H1 (cell line): ENCODE data around the gene NAIF1. TPM values are rescaled to one million over a fixed set of nuclear protein-coding genes. Genes with fewer than 3 reads are reported as not detected.
"Not testable (repeated sequence)": the region's sequence is repeated elsewhere in the genome, so short reads cannot be mapped to it uniquely, and the experiment has no call there.

Experiments
- CTCF ChIA-PET: fragments of 300-600 bp; sonication (Branson Sonifier 250); formaldehyde crosslinking; loops from one replicate; lab custom pipeline; 2021; ENCODE audit not compliant: partially characterized antibody; lab: Charles Lee
- POLR2A ChIA-PET: fragments of 300-600 bp; sonication (Branson Sonifier 250); formaldehyde crosslinking; loops from one replicate; lab custom pipeline; 2021; ENCODE audit warnings: inconsistent platforms; ENCODE audit not compliant: partially characterized antibody; lab: Charles Lee
- DNase-seq, 2 experiments: peaks; one replicate each; pipeline versions ENCODE4 v3.0.0 to v3.0.0-alpha.2; 2010 to 2022; ENCODE audit warnings: low spot score in 2 of 2, low read depth in 1 of 2, mixed read lengths in 1 of 2
- FAIRE-seq: peaks from 2 replicates; lab custom pipeline; 2011; peaks lifted over from hg19 to GRCh38; lab: Jason Lieb, UNC
- H2AFZ ChIP-seq: 2 replicates; pipeline ENCODE4 v1.8.1; 2012; ENCODE audit warnings: low read length, inconsistent platforms
- H2AK5ac ChIP-seq: 2 replicates; pipeline ENCODE4 v1.6.1; 2013; ENCODE audit warnings: low read depth, low read length
- H2BK120ac ChIP-seq: replicated peaks from 2 replicates; pipeline ENCODE3; 2013; ENCODE audit warnings: low read depth, low read length, inconsistent platforms
- H2BK12ac ChIP-seq: 2 replicates; pipeline ENCODE4 v1.6.1; 2013; ENCODE audit warnings: low read depth, low read length
- H2BK15ac ChIP-seq: 2 replicates; pipeline ENCODE4 v1.6.1; 2013; ENCODE audit warnings: low read length
- H2BK20ac ChIP-seq: 2 replicates; pipeline ENCODE4 v1.6.1; 2013; ENCODE audit warnings: low read length
- H2BK5ac ChIP-seq: 2 replicates; pipeline ENCODE4 v1.6.1; 2013; ENCODE audit warnings: low read depth, low read length
- H3K14ac ChIP-seq: 2 replicates; pipeline ENCODE4 v1.6.1; 2013; ENCODE audit warnings: inconsistent platforms; ENCODE audit not compliant: insufficient read length
- H3K18ac ChIP-seq: 2 replicates; pipeline ENCODE4 v1.6.1; 2013; ENCODE audit warnings: low read length; ENCODE audit errors: extremely low read depth
- H3K23ac ChIP-seq: 2 replicates; pipeline ENCODE4 v1.6.1; 2013; ENCODE audit warnings: inconsistent platforms; ENCODE audit not compliant: insufficient read length
- H3K23me2 ChIP-seq: 2 replicates; pipeline ENCODE4 v1.6.1; 2013; ENCODE audit warnings: low read depth, low read length
- H3K27ac ChIP-seq: 2 replicates; pipeline ENCODE4 v1.6.1; 2011; ENCODE audit warnings: low read depth, low read length, inconsistent platforms
- H3K27me3 ChIP-seq, 4 experiments: replicated peaks in 1 of 4; 1 replicate in 1 of 4; 2 replicates in 3 of 4; pipeline versions ENCODE4 v1.6.1 to v1.8.1; 2011 to 2013; ENCODE audit warnings: low read length in 3 of 4, mild to moderate bottlenecking in 3 of 4, inconsistent platforms in 2 of 4, mixed read lengths in 2 of 4, moderate library complexity in 1 of 4; ENCODE audit not compliant: control insufficient read depth in 3 of 4, insufficient read depth in 3 of 4; ENCODE audit errors: extremely low read depth in 1 of 4
- H3K36me3 ChIP-seq, 4 experiments: 2 replicates each; pipeline versions ENCODE4 v1.6.1 to v1.8.1; 2011 to 2013; ENCODE audit warnings: mild to moderate bottlenecking in 4 of 4, low read length in 3 of 4, moderate library complexity in 2 of 4, control low read depth in 1 of 4, inconsistent platforms in 1 of 4; ENCODE audit not compliant: insufficient read depth in 4 of 4, control insufficient read depth in 2 of 4
- H3K4ac ChIP-seq: replicated peaks from 2 replicates; pipeline ENCODE3; 2013; ENCODE audit warnings: low read length, low read depth, mixed read lengths, inconsistent platforms; ENCODE audit not compliant: insufficient read length
- H3K4me1 ChIP-seq, 4 experiments: replicated peaks in 1 of 4; 1 replicate in 1 of 4; 2 replicates in 3 of 4; pipeline versions ENCODE4 v1.6.1 to v1.8.1; 2011 to 2013; ENCODE audit warnings: low read length in 3 of 4, inconsistent platforms in 2 of 4, mixed read lengths in 1 of 4; ENCODE audit not compliant: insufficient read depth in 4 of 4, control insufficient read depth in 3 of 4
- H3K4me2 ChIP-seq, 2 experiments: 2 replicates each; pipeline versions ENCODE4 v1.6.1 to v1.8.1; 2011 to 2013; ENCODE audit warnings: low read depth in 2 of 2, low read length in 2 of 2, control low read depth in 1 of 2, inconsistent platforms in 1 of 2, mild to moderate bottlenecking in 1 of 2; ENCODE audit not compliant: insufficient read depth in 1 of 2
- H3K4me3 ChIP-seq, 4 experiments: fragments of 200-600, 300-600 bp in 1 of 4; sonication (generic), shearing (Covaris generic), sonication (Bioruptor Twin) in 1 of 4; 2 replicates each; pipeline versions ENCODE4 v1.5.1 to v1.8.1; 2011 to 2016; ENCODE audit warnings: low read length in 4 of 4, low read depth in 3 of 4, control low read depth in 2 of 4, inconsistent platforms in 2 of 4, mild to moderate bottlenecking in 2 of 4, mixed read lengths in 1 of 4, moderate library complexity in 1 of 4; ENCODE audit not compliant: insufficient read depth in 2 of 4; ENCODE audit errors: extremely low read depth in 1 of 4
- H3K56ac ChIP-seq: replicated peaks from 2 replicates; pipeline ENCODE3; 2013; ENCODE audit warnings: low read depth, mild to moderate bottlenecking, mixed read lengths, low read length, inconsistent platforms; ENCODE audit not compliant: insufficient read length
- H3K79me1 ChIP-seq: 2 replicates; pipeline ENCODE4 v1.6.1; 2013; ENCODE audit warnings: low read depth, low read length, control low read depth
- H3K79me2 ChIP-seq, 2 experiments: 2 replicates each; pipeline versions ENCODE4 v1.6.1 to v1.8.1; 2012 to 2013; ENCODE audit warnings: low read length in 2 of 2, mild to moderate bottlenecking in 2 of 2, inconsistent platforms in 1 of 2; ENCODE audit not compliant: insufficient read depth in 2 of 2, control insufficient read depth in 1 of 2
- H3K9ac ChIP-seq, 4 experiments: replicated peaks in 1 of 4; 1 replicate in 1 of 4; 2 replicates in 3 of 4; pipeline versions ENCODE4 v1.6.1 to v1.8.1; 2011 to 2013; ENCODE audit warnings: low read depth in 3 of 4, low read length in 3 of 4, control low read depth in 2 of 4, mild to moderate bottlenecking in 2 of 4, moderate library complexity in 2 of 4, inconsistent platforms in 1 of 4; ENCODE audit errors: extremely low read depth in 1 of 4
- H3K9me3 ChIP-seq, 2 experiments: 2 replicates each; pipeline versions ENCODE4 v1.6.1 to v1.8.1; 2012 to 2013; ENCODE audit warnings: mild to moderate bottlenecking in 2 of 2, moderate library complexity in 2 of 2, control low read depth in 1 of 2, inconsistent platforms in 1 of 2, low read depth in 1 of 2, low read length in 1 of 2, mixed read lengths in 1 of 2; ENCODE audit not compliant: insufficient read depth in 2 of 2
- H4K20me1 ChIP-seq, 2 experiments: replicated peaks in 1 of 2; 2 replicates each; pipeline versions ENCODE3 to v1.8.1; 2011 to 2013; ENCODE audit warnings: inconsistent platforms in 2 of 2, low read length in 2 of 2, mild to moderate bottlenecking in 1 of 2; ENCODE audit not compliant: insufficient read depth in 2 of 2, control insufficient read depth in 1 of 2
- H4K5ac ChIP-seq: 2 replicates; pipeline ENCODE4 v1.6.1; 2013; ENCODE audit warnings: low read length, low read depth, mixed read lengths, inconsistent platforms; ENCODE audit not compliant: insufficient read length
- H4K8ac ChIP-seq: 2 replicates; pipeline ENCODE4 v1.8.0; 2013; ENCODE audit warnings: mild to moderate bottlenecking, moderate library complexity, low read length, inconsistent platforms; ENCODE audit not compliant: insufficient read depth; ENCODE audit errors: extremely low read depth
- H4K91ac ChIP-seq: replicated peaks from 2 replicates; pipeline ENCODE3; 2013; ENCODE audit warnings: low read length, mixed read lengths, inconsistent platforms; ENCODE audit not compliant: insufficient read length
- WGBS, 2 experiments: shearing (Covaris generic) in 1 of 2; methylation state at CpG; one replicate each; pipeline versions ENCODE4 v1.1.6 to v1.1.7; 2013 to 2015; ENCODE audit warnings: low lambda C conversion rate in 2 of 2, mixed read lengths in 2 of 2, inconsistent platforms in 1 of 2, low coverage in 1 of 2, missing lambda C conversion rate in 1 of 2; ENCODE audit not compliant: insufficient replicate concordance in 2 of 2, insufficient coverage in 1 of 2, insufficient read length in 1 of 2; ENCODE audit errors: extremely low coverage in 1 of 2, missing lambda C conversion rate in 1 of 2; 5-methylcytosine and 5-hydroxymethylcytosine counted together
- polyA plus RNA-seq, 7 experiments: library from polyadenylated mRNA; depleted of rRNA in 3 of 7; stranded (reverse) in 5 of 7; unstranded in 2 of 7; fragments of >200 nt in 5 of 7; fragments of 200-250 nt in 2 of 7; gene quantifications; 1 replicate in 5 of 7; 2 replicates in 1 of 7; 4 replicates in 1 of 7; pipeline versions ENCODE4 v1.2.1 to v1.2.3, GENCODE V29; 2011 to 2013; ENCODE audit warnings: missing spikeins in 2 of 7, mixed read lengths in 2 of 7
- total RNA-seq: library from RNA; stranded (reverse); fragmentation: NEBNext Ultra II Directional; extraction: Animal tissue kit (Norgen Biotek cat#: 25700); gene quantifications from 2 replicates; pipeline ENCODE4 v1.2.1, GENCODE V29; 2021

NAIF1 gene
- total and polyA plus RNA-seq, 2 of the 8 experiments (the other 6 are each of a cell fraction or from before 2014, with no cell fraction given): 8.7 to 9.0 TPM

DNA sequence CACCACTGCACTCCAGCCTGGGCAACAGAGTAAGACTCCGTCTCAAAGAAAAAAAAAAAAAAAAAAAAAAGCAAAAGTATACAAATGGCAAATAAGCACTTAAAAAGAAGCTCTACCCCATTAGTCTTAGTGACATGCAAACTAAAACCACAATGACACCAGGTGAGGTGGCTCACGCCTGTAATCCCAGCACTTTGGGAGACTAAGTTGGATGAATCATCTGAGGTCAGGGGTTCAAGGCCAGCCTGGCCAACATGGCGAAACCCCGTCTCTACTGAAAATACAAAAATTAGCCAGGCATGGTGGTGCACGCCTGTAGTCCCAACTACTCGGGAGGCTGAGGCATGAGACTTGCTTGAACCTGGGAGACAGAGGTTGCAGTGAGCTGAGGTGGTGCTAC lies 21.7 kb downstream of the NAIF1 start:
- H3K27me3 ChIP-seq, H3K14ac ChIP-seq, H3K4ac ChIP-seq, H3K79me1 ChIP-seq, H3K4me2 ChIP-seq, H4K91ac ChIP-seq, H3K27ac ChIP-seq, H4K20me1 ChIP-seq, H3K9ac ChIP-seq, H2BK15ac ChIP-seq, FAIRE-seq, H2BK12ac ChIP-seq, H3K4me1 ChIP-seq, H3K18ac ChIP-seq, H4K5ac ChIP-seq, H4K8ac ChIP-seq, H3K56ac ChIP-seq, H2AFZ ChIP-seq, H2AK5ac ChIP-seq, H3K36me3 ChIP-seq, H3K4me3 ChIP-seq, H3K79me2 ChIP-seq, H3K9me3 ChIP-seq, H2BK20ac ChIP-seq, H3K23ac ChIP-seq, H2BK120ac ChIP-seq, H3K23me2 ChIP-seq, DNase-seq, H2BK5ac ChIP-seq: not testable (repeated sequence)
- ChIA-PET POLR2A (interaction anchor here (1.3 kb wide), 1 partner anchor 53 kb away, joined by 3 read pairs; no protein-coding TSS in a partner anchor), CTCF (interaction anchor here (7.9 to 38.5 kb wide), 2 partner anchors 9 to 96 kb away, joined by 55 to 825 read pairs; partner anchors contain the start of gene DPM2)
- 88% methylated on average over 6 of the region's 6 CpGs; no CpG with 5 or more reads in 1 of the 2 experiments for WGBS, 2 experiments
